SK-N-SH (cell line): ENCODE measurements around the gene FBLN7. TPM values are rescaled to one million over a fixed set of nuclear protein-coding genes. Genes with fewer than 3 reads are reported as not detected.

ENCODE experiments used
- CTCF ChIA-PET: fragments of 300-600, 350-600 bp; formaldehyde crosslinking; extraction: SDS; loops from one replicate; lab custom pipeline; 2021; lab: Yijun Ruan, JAX
- POLR2A ChIA-PET: fragments of 350-600 bp; sonication (Branson Sonifier 250); formaldehyde crosslinking; extraction: SDS; loops from one replicate; lab custom pipeline; 2020; ENCODE audit warnings: antibody characterized with exemption, inconsistent platforms; lab: Yijun Ruan, JAX
- DNase-seq: peaks from one replicate; pipeline ENCODE4 v3.0.0; 2012
- H2AFZ ChIP-seq: fragments of 200-600 bp; sonication (generic); 2 replicates; pipeline ENCODE4 v1.8.1; 2016; ENCODE audit warnings: antibody characterized with exemption, mild to moderate bottlenecking, low read depth
- H3F3A ChIP-seq: fragments of 200-600 bp; sonication (generic); replicated peaks from 2 replicates; pipeline ENCODE3; 2016; ENCODE audit warnings: antibody characterized with exemption, mild to moderate bottlenecking; ENCODE audit not compliant: insufficient read depth
- H3K27ac ChIP-seq, 2 experiments: fragments of 200-500 bp in 1 of 2; fragments of 200-600 bp in 1 of 2; sonication (Bioruptor generic) in 1 of 2; sonication (generic), shearing (Covaris generic) in 1 of 2; 2 replicates each; pipeline versions ENCODE4 v1.5.1 to v1.6.1; 2014 to 2016; ENCODE audit warnings: low read depth in 2 of 2, inconsistent platforms in 1 of 2, low read length in 1 of 2, mild to moderate bottlenecking in 1 of 2, mixed read lengths in 1 of 2
- H3K27me3 ChIP-seq: fragments of 200-600 bp; sonication (generic), shearing (Covaris generic); 2 replicates; pipeline ENCODE4 v1.6.1; 2016; ENCODE audit warnings: mixed run types; ENCODE audit not compliant: insufficient read depth
- H3K36me3 ChIP-seq, 2 experiments: fragments of 200-500 bp in 1 of 2; fragments of 200-600 bp in 1 of 2; sonication (Bioruptor generic) in 1 of 2; sonication (generic) in 1 of 2; replicated peaks in 1 of 2; 2 replicates each; pipeline versions ENCODE3 to v1.5.1; 2014 to 2016; ENCODE audit warnings: low read length in 1 of 2, mild to moderate bottlenecking in 1 of 2; ENCODE audit not compliant: insufficient read depth in 2 of 2, control insufficient read depth in 1 of 2
- H3K4me1 ChIP-seq, 2 experiments: fragments of 200-500 bp in 1 of 2; fragments of 200-600 bp in 1 of 2; sonication (Bioruptor generic) in 1 of 2; sonication (generic), shearing (Covaris generic) in 1 of 2; 2 replicates each; pipeline versions ENCODE4 v1.5.1 to v1.6.1; 2014 to 2016; ENCODE audit warnings: low read depth in 1 of 2, low read length in 1 of 2, mixed run types in 1 of 2; ENCODE audit not compliant: insufficient read depth in 2 of 2, control insufficient read depth in 1 of 2
- H3K4me2 ChIP-seq: fragments of 200-600 bp; sonication (generic), shearing (Covaris generic); 2 replicates; pipeline ENCODE4 v1.6.1; 2017; ENCODE audit warnings: mixed run types
- H3K4me3 ChIP-seq, 2 experiments: fragments of 200-500 bp in 1 of 2; fragments of 200-600 bp in 1 of 2; sonication (Bioruptor generic) in 1 of 2; sonication (generic), shearing (Covaris generic) in 1 of 2; 2 replicates each; pipeline versions ENCODE4 v1.5.1 to v1.8.1; 2014 to 2016; ENCODE audit warnings: low read depth in 2 of 2, inconsistent platforms in 1 of 2, low read length in 1 of 2, mild to moderate bottlenecking in 1 of 2, mixed read lengths in 1 of 2, moderate library complexity in 1 of 2
- H3K79me2 ChIP-seq: fragments of 200-600 bp; sonication (generic); 2 replicates; pipeline ENCODE4 v1.8.1; 2017; ENCODE audit warnings: mild to moderate bottlenecking; ENCODE audit not compliant: insufficient read depth
- H3K9ac ChIP-seq: fragments of 200-600 bp; sonication (generic); 2 replicates; pipeline ENCODE4 v1.6.1; 2017; ENCODE audit warnings: mixed run types
- H3K9me2 ChIP-seq: fragments of 200-600 bp; sonication (generic); 2 replicates; pipeline ENCODE4 v1.6.1; 2017; ENCODE audit warnings: mixed run types
- H3K9me3 ChIP-seq: fragments of 200-600 bp; sonication (generic); 2 replicates; pipeline ENCODE4 v1.6.1; 2017; ENCODE audit warnings: mixed run types, mild to moderate bottlenecking, moderate library complexity
- H4K20me1 ChIP-seq: fragments of 200-600 bp; sonication (generic); 2 replicates; pipeline ENCODE4 v1.6.1; 2017; ENCODE audit warnings: mild to moderate bottlenecking, mixed run types; ENCODE audit not compliant: insufficient read depth
- FOSL2 ChIP-seq: IDR thresholded peaks from 2 replicates; pipeline ENCODE4 v1.4.0; 2012; ENCODE audit warnings: low read depth, mild to moderate bottlenecking, moderate library complexity, borderline replicate concordance
- FOXJ3 ChIP-seq: sonication (generic); formaldehyde crosslinking; IDR thresholded peaks from 2 replicates; pipeline ENCODE4 v1.5.1; 2020; ENCODE audit warnings: mild to moderate bottlenecking, missing genetic modification reagents
- GATA2 ChIP-seq: sonication (generic); formaldehyde crosslinking; IDR thresholded peaks from 2 replicates; pipeline ENCODE4 v1.5.0; 2020; ENCODE audit warnings: mild to moderate bottlenecking, missing genetic modification reagents
- IRF3 ChIP-seq: fragments of 150-350 bp; IDR thresholded peaks from 2 replicates; pipeline ENCODE4 v1.6.1; 2016; ENCODE audit warnings: mild to moderate bottlenecking, low read depth, low read length
- MAX ChIP-seq: IDR thresholded peaks from 2 replicates; pipeline ENCODE4 v1.4.0; 2012; ENCODE audit warnings: low read depth
- MEF2A ChIP-seq: IDR thresholded peaks from 2 replicates; pipeline ENCODE4 v1.4.0; 2012; ENCODE audit warnings: low read depth, borderline replicate concordance
- MXI1 ChIP-seq: IDR thresholded peaks from 2 replicates; pipeline ENCODE4 v1.6.1; 2012; ENCODE audit warnings: mild to moderate bottlenecking, low read depth, low read length, improper control_type of control experiment
- NRF1 ChIP-seq: IDR thresholded peaks from 2 replicates; pipeline ENCODE4 v1.6.1; 2012; ENCODE audit warnings: low read depth, mild to moderate bottlenecking, low read length
- RAD21 ChIP-seq: IDR thresholded peaks from 2 replicates; pipeline ENCODE4 v1.6.1; 2012; ENCODE audit warnings: mild to moderate bottlenecking, low read length
- RCOR1 ChIP-seq: fragments of 150-350 bp; IDR thresholded peaks from 2 replicates; pipeline ENCODE4 v1.6.1; 2017; ENCODE audit warnings: antibody characterized with exemption, low read length
- REST ChIP-seq: IDR thresholded peaks from 2 replicates; pipeline ENCODE4 v1.6.1; 2012; ENCODE audit warnings: mild to moderate bottlenecking, low read depth, low read length, moderate library complexity
- RFX5 ChIP-seq: IDR thresholded peaks from 2 replicates; pipeline ENCODE4 v1.6.1; 2012; ENCODE audit warnings: mild to moderate bottlenecking, improper control_type of control experiment, low read length
- RXRA ChIP-seq: IDR thresholded peaks from 2 replicates; pipeline ENCODE4 v1.4.0; 2012; ENCODE audit warnings: low read depth, mild to moderate bottlenecking, borderline replicate concordance
- SIN3A ChIP-seq: IDR thresholded peaks from 2 replicates; pipeline ENCODE4 v1.6.1; 2012; ENCODE audit warnings: low read depth, mild to moderate bottlenecking, low read length, moderate library complexity, borderline replicate concordance
- TAF1 ChIP-seq: IDR thresholded peaks from 2 replicates; pipeline ENCODE4 v1.6.1; 2012; ENCODE audit warnings: low read depth, mild to moderate bottlenecking, low read length, moderate library complexity, borderline replicate concordance
- YY1 ChIP-seq: IDR thresholded peaks from 2 replicates; pipeline ENCODE4 v1.4.0; 2012; ENCODE audit warnings: low read depth, mild to moderate bottlenecking
- WGBS: methylation state at CpG from one replicate; pipeline ENCODE4 v1.1.6; 2017; ENCODE audit warnings: low lambda C conversion rate; 5-methylcytosine and 5-hydroxymethylcytosine counted together
- polyA plus RNA-seq, 3 experiments: library from polyadenylated mRNA; depleted of rRNA; stranded (reverse); fragments of >200 nt; gene quantifications; 2 replicates each; pipeline ENCODE4 v1.2.3, GENCODE V29; 2012

Gene FBLN7
- polyA plus RNA-seq, 1 of the 3 experiments (the other 2 are of a cell fraction), result 4.4 TPM

- CTCF ChIA-PET, result interaction anchor here (0.6 to 4.9 kb wide), 4 partner anchors 9 to 14 kb away, joined by 3 to 23 read pairs (median 4); no protein-coding TSS in a partner anchor
- Histone ChIP-seq H3K9me2 (no peaks in the 10 kb centered on the region), H3F3A (peaks cover 5% of the 10 kb centered on the region), H3K36me3 (peaks cover 79 to 95% of the 10 kb centered on the region in 2 experiments), H3K4me1 (no peaks in the 10 kb centered on the region), H3K9ac (no peak overlapping the region), H4K20me1 (no peaks in the 10 kb centered on the region), H3K9me3 (peaks cover 11% of the 10 kb centered on the region; the same call in 1 of the 2 replicates), H3K4me2 (no peak overlapping the region), H2AFZ (no peak overlapping the region), H3K27me3 (no peaks in the 10 kb centered on the region), H3K27ac (no peak overlapping the region), H3K4me3 (no peak overlapping the region), H3K79me2 (no peaks in the 10 kb centered on the region)
- TF ChIP-seq RAD21 (no peak), TAF1 (no peak), MEF2A (no peak), IRF3 (no peak), FOXJ3 (CRISPR knock-in tag) (no peak), RXRA (no peak), REST (no peak), NRF1 (no peak)
- POLR2A ChIA-PET, result no interaction called here
- DNase-seq, result no peak
- 98% methylated on average over 1 of the region's 1 CpG for WGBS
Observed at GRCh38 chr2:112108178-112108832, 29.9 kb upstream of the FBLN7 start.

GRCh38 chr2:112109278-112109677 lies 28.9 kb upstream of the FBLN7 start:
- Histone ChIP-seq H3K4me2 (no peak overlapping the region), H3K4me1 (no peaks in the 10 kb centered on the region), H3K79me2 (no peaks in the 10 kb centered on the region), H3F3A (peaks cover 4% of the 10 kb centered on the region), H3K4me3 (no peak overlapping the region), H3K27ac (no peak overlapping the region), H4K20me1 (no peaks in the 10 kb centered on the region), H3K9me2 (no peaks in the 10 kb centered on the region), H2AFZ (no peak overlapping the region), H3K9ac (no peak overlapping the region), H3K9me3 (peaks cover 11% of the 10 kb centered on the region; the same call in 1 of the 2 replicates), H3K27me3 (no peaks in the 10 kb centered on the region), H3K36me3 (peaks cover 71 to 86% of the 10 kb centered on the region in 2 experiments)
- TF ChIP-seq RFX5, result no peak
- no peak for TF ChIP-seq RCOR1
- TF ChIP-seq TAF1, result no peak
- TF ChIP-seq GATA2, result no peak
- no peak for TF ChIP-seq MAX
- no peak for TF ChIP-seq YY1
- TF ChIP-seq MXI1, result no peak
- no peak for TF ChIP-seq FOSL2
- TF ChIP-seq SIN3A, result no peak
- no peak for TF ChIP-seq RAD21
- POLR2A ChIA-PET, result no interaction called here
- CTCF ChIA-PET, result interaction anchor here (4.9 kb wide), 1 partner anchor 12 kb away, joined by 23 read pairs; no protein-coding TSS in a partner anchor
- no peak for DNase-seq
